Measurements from ENCODE around the gene C2orf76.

Gene C2orf76

GRCh38 chr2:119338272-119338671 lies 28.4 kb downstream of the C2orf76 start:
- no peak for DNase-seq (ENCODE audit: low spot score)

- no peak for DNase-seq (ENCODE audit: low spot score)
Observed at GRCh38 chr2:119337749-119338148, 28.9 kb downstream of the C2orf76 start.

GRCh38 chr2:119333833-119334232 lies 32.8 kb downstream of the C2orf76 start:
- DNase-seq (ENCODE audit: low spot score) = no peak

GRCh38 chr2:119333360-119333759 lies 33.3 kb downstream of the C2orf76 start:
- DNase-seq (ENCODE audit: low spot score) = no peak

GRCh38 chr2:119332953-119333352 lies 33.7 kb downstream of the C2orf76 start:
- no peak for DNase-seq (ENCODE audit: low spot score)

GRCh38 chr2:119327431-119327830 lies 39.2 kb downstream of the C2orf76 start:
- no peak for DNase-seq (ENCODE audit: low spot score)

- no peak for DNase-seq (ENCODE audit: low spot score)
Observed at GRCh38 chr2:119326938-119327337, 39.7 kb downstream of the C2orf76 start.

GRCh38 chr2:119324685-119325270 lies 41.9 kb downstream of the C2orf76 start:
- no peak for DNase-seq (ENCODE audit: low spot score)

GRCh38 chr2:119323459-119323858 lies 43.2 kb downstream of the C2orf76 start:
- DNase-seq (ENCODE audit: low spot score) = no peak

GRCh38 chr2:119319593-119319992 lies 47.0 kb downstream of the C2orf76 start:
- DNase-seq (ENCODE audit: low spot score) = peak; percentile 10

GRCh38 chr2:119317554-119317953 lies 49.1 kb downstream of the C2orf76 start:
- DNase-seq (ENCODE audit: low spot score) = no peak

GRCh38 chr2:119316066-119316465 lies 50.6 kb downstream of the C2orf76 start:
- no peak for DNase-seq (ENCODE audit: low spot score)

- DNase-seq (ENCODE audit: low spot score) = no peak
Observed at GRCh38 chr2:119315241-119315925, 51.3 kb downstream of the C2orf76 start.

GRCh38 chr2:119311831-119312230 lies 54.8 kb downstream of the C2orf76 start:
- no peak for DNase-seq (ENCODE audit: low spot score)

- no peak for DNase-seq (ENCODE audit: low spot score)
Observed at GRCh38 chr2:119311371-119311770, 55.3 kb downstream of the C2orf76 start.

GRCh38 chr2:119308793-119309330 lies 57.8 kb downstream of the C2orf76 start:
- no peak for DNase-seq (ENCODE audit: low spot score)

GRCh38 chr2:119307419-119308140 lies 59.1 kb downstream of the C2orf76 start:
- DNase-seq (ENCODE audit: low spot score) = no peak

- no peak for DNase-seq (ENCODE audit: low spot score)
Observed at GRCh38 chr2:119306196-119306590, 60.4 kb downstream of the C2orf76 start.

GRCh38 chr2:119305497-119306195 lies 61.0 kb downstream of the C2orf76 start:
- DNase-seq (ENCODE audit: low spot score) = no peak

- DNase-seq (ENCODE audit: low spot score) = no peak
Observed at GRCh38 chr2:119304847-119305246, 61.8 kb downstream of the C2orf76 start.

GRCh38 chr2:119301413-119301812 lies 65.2 kb downstream of the C2orf76 start:
- no peak for DNase-seq (ENCODE audit: low spot score)

GRCh38 chr2:119295688-119296375 lies 70.8 kb downstream of the C2orf76 start:
- no peak for DNase-seq (ENCODE audit: low spot score)

Data from SW480 (cell line).